GM18498 (cell line): ENCODE results near the gene WRNIP1.
A peak's percentile ranks its signal among the peaks of the same experiment; 100 is the strongest.

ENCODE experiments used
- ATAC-seq: cut with Tn5 transposase; IDR thresholded peaks from one replicate; pipeline ENCODE4 v1.9.1; 2021; ENCODE audit warnings: mild to moderate bottlenecking, moderate library complexity; ENCODE audit not compliant: unreplicated experiment

Gene WRNIP1

DNA sequence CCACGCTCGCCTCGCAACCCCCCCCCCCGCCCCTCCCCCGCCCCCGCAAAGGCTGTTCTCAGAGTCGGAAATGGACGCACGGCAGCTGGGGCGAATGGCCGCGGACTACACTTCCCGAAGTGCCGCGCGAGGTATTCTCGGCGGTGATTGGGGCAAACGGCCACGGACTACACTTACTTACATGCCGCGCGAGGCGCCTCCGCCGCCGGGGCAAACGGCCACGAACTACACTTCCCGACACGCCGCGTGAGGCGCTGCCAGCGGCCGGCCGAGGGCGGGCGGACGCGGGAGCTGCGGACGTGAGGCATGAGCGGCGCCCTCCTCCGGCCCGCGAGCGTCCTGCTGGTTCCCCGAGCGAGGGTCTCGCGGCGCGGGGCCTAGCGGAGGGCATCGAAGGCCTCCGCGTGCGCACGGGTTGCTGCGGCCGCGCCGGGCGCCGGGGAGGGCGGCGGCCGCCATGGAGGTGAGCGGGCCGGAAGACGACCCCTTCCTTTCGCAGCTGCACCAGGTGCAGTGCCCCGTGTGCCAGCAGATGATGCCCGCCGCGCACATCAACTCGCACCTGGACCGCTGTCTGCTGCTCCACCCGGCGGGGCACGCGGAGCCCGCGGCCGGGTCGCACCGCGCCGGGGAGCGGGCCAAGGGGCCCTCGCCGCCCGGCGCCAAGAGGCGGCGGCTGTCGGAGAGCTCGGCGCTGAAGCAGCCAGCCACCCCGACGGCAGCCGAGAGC, at the start of gene WRNIP1:
WRNIP1 (plus strand) TSS at position 228 of the 730 bp plus-strand sequence; CDS start at position 458, 230 bp downstream.
- ATAC-seq: peak; percentile 84

DNA sequence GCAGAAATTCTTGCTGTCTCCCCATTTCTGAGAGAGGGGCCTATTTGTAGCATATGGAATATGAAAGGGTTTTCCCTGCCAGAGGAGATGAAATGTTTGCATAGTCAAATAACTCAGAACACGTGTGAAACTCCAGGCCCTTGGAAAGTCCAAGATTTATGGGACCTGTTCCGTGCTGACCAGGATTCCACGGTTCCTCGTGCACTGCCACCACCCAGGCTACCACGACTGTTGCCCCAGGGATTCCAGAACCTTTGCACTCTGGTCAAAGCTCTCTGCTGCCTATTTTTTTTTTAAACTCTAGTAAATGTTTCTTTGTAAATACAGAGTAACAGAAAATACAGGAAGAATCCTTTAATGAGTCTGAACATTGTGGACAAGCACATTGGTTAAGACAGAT, 49.5 kb upstream of the WRNIP1 start:
- ATAC-seq: no peak

GRCh38 chr6:2716936-2717700, 48.1 kb upstream of the WRNIP1 start:
- ATAC-seq: no peak

DNA sequence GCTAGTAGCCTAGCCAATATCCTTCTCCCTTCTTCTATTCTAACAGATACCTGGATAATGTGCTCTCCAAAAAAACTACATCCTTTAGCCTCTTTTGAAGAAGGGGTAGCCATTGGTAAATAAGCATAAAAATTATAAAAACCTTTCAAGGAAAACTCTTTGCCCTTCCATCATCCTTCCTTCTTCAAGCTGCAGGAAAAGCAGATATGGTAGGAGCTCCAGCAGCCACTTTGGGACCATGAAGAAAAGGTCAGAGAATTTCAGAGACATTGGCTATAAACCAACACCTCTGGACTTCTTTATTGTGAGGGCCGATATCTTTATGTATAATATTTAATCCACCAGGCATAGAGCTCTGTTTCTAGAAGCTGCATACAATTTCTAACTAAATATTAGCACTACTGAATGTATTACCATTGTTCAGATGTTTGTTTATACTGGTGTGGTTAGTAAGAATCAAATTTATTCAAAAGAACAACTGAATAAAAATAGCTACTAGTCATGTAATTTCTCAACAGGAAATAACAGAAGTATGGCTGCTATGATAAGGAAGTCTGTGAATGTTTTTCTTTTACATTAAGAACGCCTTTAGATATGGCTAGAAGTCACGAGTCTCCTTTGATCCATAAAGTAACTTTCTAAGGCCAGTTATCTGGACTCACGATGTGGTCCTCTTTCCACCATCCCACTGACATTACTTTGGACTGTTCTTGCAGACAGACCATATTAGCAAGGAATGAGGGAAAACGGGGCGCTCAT, 46.7 kb upstream of the WRNIP1 start:
- ATAC-seq: no peak

DNA sequence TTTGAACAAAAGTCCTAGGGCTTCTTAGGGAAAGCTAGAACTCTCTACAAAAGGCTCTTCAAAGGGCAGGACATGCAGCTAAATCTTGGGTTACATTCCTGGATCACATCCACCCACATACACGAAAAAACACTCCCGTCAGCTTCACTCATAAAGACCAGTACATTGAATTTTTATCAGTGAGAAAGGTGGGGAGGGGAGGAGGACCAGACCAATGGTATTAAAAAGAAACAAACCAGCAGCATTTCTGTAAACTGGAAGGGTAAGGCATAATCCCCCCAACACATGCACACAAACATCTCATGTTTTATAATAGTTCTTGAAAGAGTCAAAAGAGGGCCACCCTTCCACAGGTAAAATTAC, 46.1 kb upstream of the WRNIP1 start:
- ATAC-seq: no peak

DNA sequence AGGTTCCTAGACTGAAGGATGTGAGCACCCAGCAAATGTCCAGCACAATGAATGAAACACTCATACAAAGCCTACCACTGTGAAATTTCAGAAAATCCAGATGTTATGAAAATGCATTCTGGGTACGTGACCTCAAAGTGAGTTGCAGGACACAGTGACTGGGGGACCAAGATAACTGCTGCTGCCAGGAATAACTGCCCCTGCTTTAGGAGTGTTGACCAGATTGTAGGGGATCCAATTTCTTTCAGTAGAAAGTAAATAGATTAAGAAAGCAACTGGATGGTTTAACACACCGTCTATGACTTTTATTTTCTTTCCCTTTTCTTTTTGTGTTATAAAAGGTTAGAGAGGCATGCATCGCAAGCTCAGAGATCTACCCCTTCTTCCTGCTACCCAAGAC, 44.0 kb upstream of the WRNIP1 start:
- no peak for ATAC-seq

DNA sequence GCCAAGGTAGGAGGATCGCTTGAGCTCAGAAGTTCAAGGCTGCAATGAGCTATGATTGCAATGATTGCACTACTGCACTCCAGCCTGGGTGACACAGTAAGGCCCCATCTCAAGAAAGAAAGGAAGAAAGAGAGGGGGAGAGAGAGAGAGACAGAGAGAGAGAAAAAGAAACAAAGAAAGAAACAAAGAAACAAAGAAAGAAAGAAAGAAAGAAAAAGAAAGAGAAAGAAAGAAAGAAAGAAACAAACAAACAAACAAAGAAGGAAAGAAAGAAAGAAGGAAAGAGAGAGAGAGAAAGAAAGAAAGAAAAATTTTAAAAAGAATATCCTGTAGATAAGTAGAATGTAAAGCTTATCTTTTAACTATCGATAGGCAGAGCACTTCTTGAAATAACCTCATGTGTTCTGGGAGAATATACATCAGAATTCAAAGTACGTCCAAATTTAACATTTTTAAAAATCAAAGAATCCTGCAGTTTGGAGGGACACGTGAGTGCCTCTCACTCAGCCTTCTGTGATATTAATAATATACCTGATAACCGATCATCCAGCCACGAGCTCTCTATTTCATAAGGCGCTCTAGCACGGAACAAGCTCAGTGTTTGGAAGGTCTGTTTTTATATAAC, 39.7 kb upstream of the WRNIP1 start:
- no peak for ATAC-seq

GRCh38 chr6:2725999-2726567, 39.1 kb upstream of the WRNIP1 start:
- no peak for ATAC-seq

DNA sequence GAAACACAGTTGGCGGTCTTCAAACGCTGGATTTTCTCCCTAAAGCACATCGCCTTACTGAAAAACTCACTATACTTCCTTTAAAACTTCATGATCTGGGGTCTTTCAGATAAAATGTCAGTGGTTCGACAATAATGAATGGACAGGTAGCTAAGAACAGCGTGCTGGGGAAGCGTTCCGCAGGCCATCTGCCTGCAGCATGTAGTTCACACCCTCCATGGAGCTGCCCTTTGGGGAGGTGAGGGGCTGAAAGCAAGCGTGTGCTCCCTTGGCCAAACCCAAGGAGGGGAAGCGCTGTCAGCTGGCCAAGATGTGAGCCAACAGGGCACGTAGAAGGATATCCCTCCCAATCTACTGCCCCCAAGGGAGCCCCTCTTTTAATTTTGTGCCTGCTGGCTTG, 35.3 kb upstream of the WRNIP1 start:
- ATAC-seq: no peak

- ATAC-seq: no peak
Measured at GRCh38 chr6:2730353-2731107, 34.7 kb upstream of the WRNIP1 start.

GRCh38 chr6:2731281-2731909, 33.8 kb upstream of the WRNIP1 start:
- no peak for ATAC-seq

- no peak for ATAC-seq
Measured at GRCh38 chr6:2732503-2733089, 32.6 kb upstream of the WRNIP1 start.

DNA sequence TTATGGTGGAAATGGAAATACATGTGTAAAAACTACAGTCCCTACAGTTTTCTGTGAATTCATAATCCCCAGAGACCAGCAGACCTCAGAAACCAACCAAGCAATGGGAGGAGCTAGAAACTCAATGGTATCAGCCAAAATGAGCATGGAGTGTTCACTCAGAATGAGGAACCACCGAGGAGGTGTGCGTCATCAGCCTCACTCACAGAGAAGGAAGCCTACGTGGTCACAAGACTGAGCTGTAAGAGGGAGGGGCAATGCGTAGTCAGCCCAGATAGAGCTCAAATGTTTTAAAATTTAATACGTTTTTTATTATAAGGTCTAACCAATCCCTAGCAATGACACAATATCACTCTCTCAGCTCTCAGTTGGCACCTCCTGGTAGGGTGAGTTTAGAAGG, 31.9 kb upstream of the WRNIP1 start:
- peak; percentile 86 for ATAC-seq

GRCh38 chr6:2733736-2734480, 31.3 kb upstream of the WRNIP1 start:
- ATAC-seq: no peak

DNA sequence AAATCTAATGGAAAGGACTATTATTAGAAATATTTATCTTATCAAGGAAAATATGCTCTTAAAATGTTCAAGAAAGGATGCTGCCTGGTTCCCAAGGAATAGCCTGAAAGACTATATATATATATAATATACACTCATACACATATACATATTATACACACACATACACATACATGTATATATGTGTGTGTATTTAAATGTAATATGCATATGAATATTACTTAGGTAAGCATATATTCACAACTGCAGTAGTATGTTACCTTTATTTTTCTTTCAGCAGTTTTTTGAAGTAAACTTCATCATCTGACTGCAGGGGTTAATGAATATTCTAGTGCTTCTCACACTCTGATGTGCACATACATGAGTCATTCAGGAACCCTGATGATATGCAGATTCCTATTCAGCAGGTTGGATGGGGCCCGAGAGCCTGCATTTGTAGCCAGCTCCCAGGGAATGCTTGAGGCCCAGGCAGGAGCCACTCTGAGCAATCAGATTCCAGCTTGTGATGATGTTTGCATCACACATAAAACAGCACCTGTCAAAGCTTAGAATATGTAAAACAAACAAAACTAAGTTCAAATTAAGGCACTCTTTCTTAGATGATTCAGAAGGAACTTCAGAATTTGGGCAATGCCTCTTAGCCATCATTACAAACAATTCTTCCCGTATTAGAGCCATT, 30.6 kb upstream of the WRNIP1 start:
- ATAC-seq: no peak

DNA sequence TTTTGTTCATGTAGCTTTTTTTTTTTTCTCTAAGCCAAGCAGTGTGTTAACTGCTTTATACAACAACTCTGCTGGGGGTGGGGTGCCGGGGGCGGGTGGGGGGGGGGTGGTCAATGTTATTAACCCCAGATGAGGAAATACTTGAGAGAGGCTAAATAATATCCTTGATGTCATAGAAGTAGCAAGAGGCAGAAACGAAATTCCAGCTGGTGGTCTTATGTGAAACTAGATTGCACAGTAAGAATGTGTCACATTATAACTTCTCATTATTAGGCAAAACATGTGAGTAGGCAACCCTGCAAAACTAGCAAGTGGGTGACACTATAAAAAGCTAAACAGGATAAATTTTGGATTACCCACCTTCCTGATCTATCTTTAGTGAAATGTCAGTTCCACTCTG, 27.3 kb upstream of the WRNIP1 start:
- ATAC-seq: no peak

DNA sequence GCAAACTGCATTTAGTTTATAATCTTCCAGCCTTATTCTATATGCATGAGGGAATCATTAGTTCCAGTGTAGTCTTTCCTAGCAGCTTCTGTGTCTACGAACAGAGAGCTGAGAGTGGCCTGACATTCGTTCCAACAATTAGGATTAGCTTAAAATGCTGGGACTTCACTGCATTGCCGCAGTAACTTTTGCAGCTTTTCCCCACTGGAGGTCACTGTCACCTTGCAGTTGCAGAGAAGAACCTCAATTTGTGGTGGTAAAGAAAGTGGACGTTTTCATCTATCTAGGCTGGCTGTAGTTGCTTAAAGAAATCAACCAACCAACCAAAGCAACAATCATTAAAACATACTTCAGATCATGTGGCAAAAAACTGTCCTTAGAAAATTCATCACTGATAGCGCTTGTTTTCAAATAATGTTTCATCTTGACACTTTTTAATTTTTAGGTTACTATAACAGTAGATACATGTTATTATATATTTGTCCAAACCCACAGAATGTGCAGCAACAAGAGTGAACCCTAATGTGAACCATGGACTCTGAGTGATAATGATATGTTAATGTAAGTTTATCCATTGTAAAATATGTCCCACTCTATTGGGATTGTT, 26.7 kb upstream of the WRNIP1 start:
- peak; percentile 56 for ATAC-seq

- ATAC-seq: no peak
Measured at GRCh38 chr6:2739335-2739734, 25.9 kb upstream of the WRNIP1 start.
